ENCODE data around the gene OR1I1.

The OR1I1 gene

DNA sequence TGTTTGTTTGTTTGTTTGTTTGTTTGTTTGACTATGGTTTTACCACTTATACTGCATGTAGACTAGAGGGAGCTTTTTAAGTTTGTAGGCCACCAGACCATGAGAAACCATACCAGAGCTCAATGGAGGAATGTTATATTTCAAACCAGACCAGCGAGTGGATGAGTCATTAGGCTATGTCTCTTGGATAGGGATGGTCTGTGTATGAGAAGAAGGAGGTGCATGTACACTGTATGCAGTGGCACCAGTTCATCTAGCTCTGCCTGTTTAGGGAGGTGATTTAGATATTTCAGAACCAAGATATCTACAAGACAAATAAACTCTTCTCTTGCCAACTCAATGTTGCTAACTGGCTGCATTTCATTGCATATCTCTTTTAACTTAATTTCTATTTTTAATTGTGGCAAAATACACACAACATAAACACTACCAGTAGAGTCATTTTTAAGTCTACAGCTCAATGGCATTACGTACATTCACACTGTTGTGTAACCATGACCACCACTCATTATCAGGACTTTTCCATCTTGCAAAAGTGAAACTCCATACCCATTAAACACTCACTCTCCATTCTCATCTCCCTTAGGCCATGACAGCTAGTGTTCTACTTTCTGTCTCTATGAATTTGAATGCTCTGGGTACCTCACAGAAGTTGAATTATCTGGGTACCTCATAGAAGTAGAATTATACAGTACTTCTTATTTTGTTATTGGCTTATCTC lies 54.4 kb downstream of the OR1I1 start:
- H3K36me3 Mint-ChIP-seq (ENCODE audit: low read depth) = no peaks in the 10 kb centered on the region
- H3K27ac Mint-ChIP-seq = no peak overlapping the region
- H3K4me3 Mint-ChIP-seq = no peak overlapping the region
- peaks cover 3% of the 10 kb centered on the region for H3K27me3 Mint-ChIP-seq (ENCODE audit: low read depth)
- H3K9me3 Mint-ChIP-seq = peaks cover 10% of the 10 kb centered on the region
- DNase-seq (ENCODE audit: low spot score) = no peak
- peaks cover 1% of the 10 kb centered on the region for H3K4me1 Mint-ChIP-seq (ENCODE audit: low read depth)

DNA sequence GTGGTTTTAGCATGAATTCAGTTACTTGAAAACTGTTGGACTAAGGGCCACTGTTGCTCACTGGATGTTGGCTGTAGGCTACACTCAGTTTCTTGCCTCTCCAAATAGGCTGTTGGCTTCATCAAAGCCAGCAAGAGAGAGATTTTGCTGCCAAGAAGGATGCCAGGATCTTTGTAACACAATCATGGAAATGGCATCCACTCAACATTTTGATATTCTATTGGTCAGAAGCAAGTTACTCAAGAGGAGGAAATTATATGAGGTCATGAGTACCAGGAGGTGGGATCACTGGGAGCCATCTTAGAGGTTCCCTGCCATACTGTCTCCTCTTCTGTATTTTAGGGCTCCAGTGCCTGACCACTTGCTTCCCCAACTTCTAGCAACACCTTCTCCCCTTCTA lies 55.8 kb downstream of the OR1I1 start:
- H3K4me1 Mint-ChIP-seq (ENCODE audit: low read depth) = peaks cover 1% of the 10 kb centered on the region
- H3K4me3 Mint-ChIP-seq = no peak overlapping the region
- H3K27ac Mint-ChIP-seq = no peak overlapping the region
- H3K9me3 Mint-ChIP-seq = peaks cover 10% of the 10 kb centered on the region
- H3K36me3 Mint-ChIP-seq (ENCODE audit: low read depth) = no peaks in the 10 kb centered on the region
- H3K27me3 Mint-ChIP-seq (ENCODE audit: low read depth) = peaks cover 3% of the 10 kb centered on the region
- DNase-seq (ENCODE audit: low spot score) = no peak

DNA sequence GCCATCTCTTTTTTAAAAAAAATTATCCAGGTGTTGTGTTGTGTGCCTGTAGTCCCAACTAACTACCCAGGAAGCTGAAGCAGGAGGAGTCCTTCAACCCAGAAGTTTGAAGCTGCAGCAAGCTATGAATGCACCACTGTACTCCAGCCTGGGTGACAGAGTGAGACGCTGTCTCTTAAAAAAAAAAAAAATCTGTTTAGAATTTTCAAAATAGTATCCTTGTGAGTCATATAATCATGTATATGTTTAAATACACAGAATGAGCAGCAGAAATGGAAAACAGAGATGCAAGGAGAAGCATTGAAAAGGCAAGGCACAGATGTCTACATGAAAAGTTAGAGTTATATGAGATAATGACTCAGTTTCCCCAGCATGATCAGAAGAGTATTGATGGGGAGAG lies 56.4 kb downstream of the OR1I1 start:
- H3K9me3 Mint-ChIP-seq = peaks cover 10% of the 10 kb centered on the region
- peaks cover 1% of the 10 kb centered on the region for H3K4me1 Mint-ChIP-seq (ENCODE audit: low read depth)
- H3K27me3 Mint-ChIP-seq (ENCODE audit: low read depth) = peaks cover 3% of the 10 kb centered on the region
- H3K36me3 Mint-ChIP-seq (ENCODE audit: low read depth) = no peaks in the 10 kb centered on the region
- no peak overlapping the region for H3K27ac Mint-ChIP-seq
- H3K4me3 Mint-ChIP-seq = no peak overlapping the region
- DNase-seq (ENCODE audit: low spot score) = no peak

DNA sequence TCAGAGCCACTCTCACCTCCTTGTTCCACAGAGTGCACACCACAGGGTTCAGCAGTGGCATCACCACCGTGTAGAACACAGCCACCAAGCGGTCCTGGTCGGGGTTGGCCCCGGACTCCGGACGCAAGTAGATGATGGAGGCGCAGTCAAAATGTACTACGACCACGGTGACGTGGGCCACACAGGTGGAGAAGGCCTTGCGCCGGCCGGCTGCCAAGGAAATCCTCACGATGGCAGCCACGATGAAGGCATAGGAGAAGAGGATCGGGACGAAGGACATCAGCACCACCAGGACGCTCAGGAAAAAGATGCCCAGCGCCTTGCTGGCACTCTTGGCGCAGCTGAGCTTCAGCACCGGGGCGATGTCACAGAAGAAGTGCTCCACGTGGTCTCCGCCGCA lies 59.1 kb downstream of the OR1I1 start:
- Mint-ChIP-seq H3K27ac (no peak overlapping the region), H3K27me3 (ENCODE audit: low read depth) (peaks cover 6% of the 10 kb centered on the region), H3K4me1 (ENCODE audit: low read depth) (peaks cover 1% of the 10 kb centered on the region), H3K9me3 (peaks cover 10% of the 10 kb centered on the region), H3K4me3 (no peak overlapping the region), H3K36me3 (ENCODE audit: low read depth) (no peaks in the 10 kb centered on the region)
- no peak for DNase-seq (ENCODE audit: low spot score)

DNA sequence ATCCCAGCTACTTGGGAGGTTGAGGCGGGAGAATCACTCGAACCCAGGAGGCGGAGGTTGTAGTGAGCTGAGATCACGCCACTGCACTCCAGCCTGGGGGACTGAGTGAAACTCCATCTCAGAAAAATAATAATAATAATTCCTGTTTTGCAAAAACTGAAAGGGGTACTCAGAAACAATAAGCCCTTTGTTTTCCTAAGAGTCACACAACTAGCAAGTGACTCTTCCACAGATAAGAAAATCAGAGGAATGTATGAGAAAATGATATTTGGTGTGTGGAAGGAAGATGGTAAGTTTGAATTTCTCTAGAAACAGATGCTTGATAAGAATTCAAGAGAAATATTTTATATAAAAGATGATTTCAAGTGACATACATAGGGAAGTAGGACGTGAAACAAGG lies 60.3 kb downstream of the OR1I1 start:
- peaks cover 10% of the 10 kb centered on the region for H3K9me3 Mint-ChIP-seq
- H3K27me3 Mint-ChIP-seq (ENCODE audit: low read depth) = peaks cover 3% of the 10 kb centered on the region
- H3K27ac Mint-ChIP-seq = no peak overlapping the region
- no peaks in the 10 kb centered on the region for H3K36me3 Mint-ChIP-seq (ENCODE audit: low read depth)
- DNase-seq (ENCODE audit: low spot score) = no peak
- H3K4me3 Mint-ChIP-seq = no peak overlapping the region
- no peaks in the 10 kb centered on the region for H3K4me1 Mint-ChIP-seq (ENCODE audit: low read depth)

Measured in T-helper 2 cell treated with Interferon-gamma antibody and Interleukin-4, amounts not matched to agents 5 μg/mL and 100 μg/mL, for 36 hours (primary cell).